Heart right ventricle (tissue), 16 donors: ENCODE measurements around the gene GIGYF1. TPM values are rescaled to one million over a fixed set of nuclear protein-coding genes. Genes with fewer than 3 reads are reported as not detected.

Experiments
- ATAC-seq, 8 donors: fragments of 200-7000 bp; cut with Tn5 transposase; one replicate each; pipeline ENCODE4 v1.9.1; 2020; ENCODE audit warnings: mild to moderate bottlenecking in 8 of 8, moderate library complexity in 8 of 8, moderate number of reproducible peaks in 1 of 8
- DNase-seq, 2 donors: peaks; one replicate each; pipeline ENCODE4 v3.0.0-alpha.2; 2020
- H3K27ac ChIP-seq, 10 donors: fragments of 200-600 bp; sonication (generic) in 2 of 10; one replicate each; pipeline versions ENCODE4 v1.5.0 to v1.8.0; 2020 to 2022; ENCODE audit warnings: mild to moderate bottlenecking in 3 of 10
- H3K27me3 ChIP-seq, 7 donors: fragments of 200-600 bp; one replicate each; pipeline ENCODE4 v1.8.0; 2021 to 2022; ENCODE audit warnings: mild to moderate bottlenecking in 2 of 7
- H3K36me3 ChIP-seq, 9 donors: fragments of 200-600 bp; sonication (generic) in 1 of 9; one replicate each; pipeline versions ENCODE4 v1.5.0 to v1.8.0; 2020 to 2022; ENCODE audit warnings: mild to moderate bottlenecking in 2 of 9
- H3K4me1 ChIP-seq, 9 donors: fragments of 200-600 bp; sonication (generic) in 1 of 9; one replicate each; pipeline versions ENCODE4 v1.5.0 to v1.8.0; 2020 to 2022; ENCODE audit warnings: mild to moderate bottlenecking in 4 of 9
- H3K4me3 ChIP-seq, 10 donors: fragments of 200-600 bp; sonication (generic) in 2 of 10; one replicate each; pipeline versions ENCODE4 v1.5.0 to v1.8.0; 2020 to 2022; ENCODE audit warnings: mild to moderate bottlenecking in 7 of 10, moderate library complexity in 2 of 10
- H3K9me3 ChIP-seq, 11 donors: fragments of 200-600 bp in 10 of 11; sonication (generic) in 2 of 11; one replicate each; pipeline versions ENCODE4 v1.5.0 to v1.8.0; 2013 to 2022; ENCODE audit warnings: mild to moderate bottlenecking in 2 of 11, control low read depth in 1 of 11, moderate library complexity in 1 of 11
- CTCF ChIP-seq, 9 donors: fragments of 200-600 bp; sonication (generic) in 2 of 9; IDR thresholded peaks; one replicate each; pipeline versions ENCODE4 v1.5.0 to v1.8.0; 2021 to 2022; ENCODE audit warnings: antibody characterized with exemption in 9 of 9, mild to moderate bottlenecking in 5 of 9, moderate library complexity in 1 of 9
- WGBS, 2 donors: extraction: QIAGEN DNeasy Blood & Tissue Kit; methylation state at CpG; one replicate each; pipeline ENCODE4 v1.1.7; 2013; ENCODE audit warnings: inconsistent platforms in 1 of 2; 5-methylcytosine and 5-hydroxymethylcytosine counted together
- intact Hi-C, 10 donors: fragments of 100-400 bp; cut with DNase I; formaldehyde crosslinking; loops; one replicate each; pipeline versions ENCODE4 v1.11.1 to v1.14.2; 2022
- polyA plus RNA-seq, 2 donors: library from polyadenylated mRNA; stranded (reverse); fragments of 200-250 nt; gene quantifications; one replicate each; pipeline ENCODE4 v1.2.3, GENCODE V29; 2013
- total RNA-seq, 10 donors: library from RNA; stranded (reverse); fragmentation: NEBNext Ultra II Directional in 3 of 10; extraction: Animal tissue kit (Norgen Biotek cat#: 25700) in 3 of 10; gene quantifications; one replicate each; pipeline versions ENCODE4 v1.2.1 to v1.2.4, GENCODE V29; 2021 to 2023
- donor health status: Arrhythmogenic right ventricular cardiomyopathy.
- donor health status: ischemic (EF 13 %, LVEDD 7.1; RV severe dilation, severe dysfunction).
- donor health status: healthy with polysubstance abuse.
- donor health status: DM: no; HTN: yes; CAD: no.
- donor health status: DM: no; HTN: no; CAD: no.
- donor health status: ischemic (EF 25% LVEDD 6.9; RV normal size, moderate dysfunction).
- donor health status: ischemic (EF 25% LVEDD 5.7; RV mildly dilated, moderate dysfunction).
- donor health status: healthy.
- donor health status: DM: yes; HTN: yes; CAD: no.
- donor health status: Ischemic cardiomyopathy.
- donor health status: ischemic (EF 35%, LVEDD 5.7; RV mildly dilated, moderate dysfunction).
- donor health status: nonischemic (EF 11% LVEDD 7.7; RV severe dilation, severe dysfunction).
- donor health status: DM: yes; HTN: yes; CAD: no.
- donor health status: PGD.
- donor health status: ischemic (EF 29% LVEDD 5.4; RV normal size, mild dysfunction).
- donor health status: nonischemic (EF 23%, LVEDD 6.1; RV moderate dilation, normal function).

GIGYF1 gene
- total and polyA plus RNA-seq, 12 donors, result 9.4 to 47.3 (median 24.2) TPM

GRCh38 chr7:100655908-100656674, 38.0 kb downstream of the GIGYF1 start, which contains the start of gene ACTL6B:
Gene ACTL6B (minus strand): TSS chr7:100656448. CDS start chr7:100656354, 94 bp downstream.
- TF ChIP-seq CTCF (IDR thresholded peaks at IDR 0.05), result no peak
- no peaks in the 10 kb centered on the region for H3K36me3 ChIP-seq
- intact Hi-C loops, result no loop called here
- DNase-seq (peak; percentile 54 to 70), ATAC-seq (peak; percentile 55 to 85 (median 76))
- 8 to 11% methylated on average over 57 to 63 of the region's 63 CpGs for WGBS, 2 donors
- H3K4me3 ChIP-seq, result no peak within 1 kb of the TSS
- peaks cover 0 to 97% (median 70%) of the 10 kb centered on the region in 7 donors for H3K27me3 ChIP-seq
- no peaks in the 10 kb centered on the region for H3K9me3 ChIP-seq
- H3K27ac ChIP-seq, result no peak within 1 kb of the TSS
- peaks cover 0 to 7% (median 0%) of the 10 kb centered on the region in 9 donors for H3K4me1 ChIP-seq

GRCh38 chr7:100654908-100655831, 38.9 kb downstream of the GIGYF1 start:
- DNase-seq, result no peak
- H3K27me3 ChIP-seq, result peaks cover 0 to 95% (median 71%) of the 10 kb centered on the region in 7 donors
- ATAC-seq, result peak in 2 of 8 donors; percentile 9 to 26
- H3K4me1 ChIP-seq, result peaks cover 0 to 7% (median 0%) of the 10 kb centered on the region in 9 donors
- no peaks in the 10 kb centered on the region for H3K36me3 ChIP-seq
- no peak overlapping the region for H3K4me3 ChIP-seq
- intact Hi-C loops, result no loop called here
- 46 to 53% methylated on average over 25 of the region's 25 CpGs for WGBS, 2 donors
- no peaks in the 10 kb centered on the region for H3K9me3 ChIP-seq
- TF ChIP-seq CTCF (IDR thresholded peaks at IDR 0.05), result no peak
- no peak overlapping the region for H3K27ac ChIP-seq

- Histone ChIP-seq H3K36me3 (no peaks in the 10 kb centered on the region), H3K27me3 (peaks cover 0 to 76% (median 52%) of the 10 kb centered on the region in 7 donors), H3K4me3 (no peak overlapping the region), H3K27ac (no peak overlapping the region), H3K9me3 (no peaks in the 10 kb centered on the region), H3K4me1 (no peaks in the 10 kb centered on the region)
- DNase-seq (no peak), ATAC-seq (no peak)
- 73 to 74% methylated on average over 15 of the region's 15 CpGs for whole genome bisulfite sequencing, 2 donors
- intact Hi-C loops, result no loop called here
- no peak for TF ChIP-seq CTCF (IDR thresholded peaks at IDR 0.05)
Measured at GRCh38 chr7:100649826-100650565, 44.1 kb downstream of the GIGYF1 start.

- 51% methylated on average over 11 of the region's 11 CpGs for WGBS, 2 donors
- intact Hi-C loops, result no loop called here
- ATAC-seq, result peak in 1 of 8 donors; percentile 29
- H3K4me3 ChIP-seq, result no peak overlapping the region
- H3K27me3 ChIP-seq, result peaks cover 0 to 77% (median 48%) of the 10 kb centered on the region in 7 donors
- no peak overlapping the region for H3K27ac ChIP-seq
- no peak for DNase-seq
- no peaks in the 10 kb centered on the region for H3K9me3 ChIP-seq
- H3K36me3 ChIP-seq, result no peaks in the 10 kb centered on the region
- H3K4me1 ChIP-seq, result no peaks in the 10 kb centered on the region
- no peak for TF ChIP-seq CTCF (IDR thresholded peaks at IDR 0.05)
Measured at GRCh38 chr7:100642534-100642907, 51.5 kb downstream of the GIGYF1 start.
